ENCODE results near the gene PPAN.

Gene PPAN

GRCh38 chr19:10113964-10114650 lies 7.9 kb downstream of the PPAN start (continued):
- TF ChIP-seq ZNF214 (tag by site-specific recombination; IDR thresholded peaks at IDR 0.05; ENCODE audit: borderline replicate concordance) (no peak), HIC1 (tag by site-specific recombination; IDR thresholded peaks at IDR 0.05) (peak; percentile 60), ZNF837 (tag by site-specific recombination; IDR thresholded peaks at IDR 0.05) (peak; percentile 75; the same call in 1 of the 2 replicates), ZNF26 (tag by site-specific recombination; IDR thresholded peaks at IDR 0.05) (no peak), ZNF426 (tag by site-specific recombination; IDR thresholded peaks at IDR 0.05) (no peak), ZNF610 (tag by site-specific recombination; IDR thresholded peaks at IDR 0.05; ENCODE audit: borderline replicate concordance) (no peak), HOXD13 (CRISPR knock-in tag; IDR thresholded peaks at IDR 0.05; ENCODE audit: borderline replicate concordance) (no peak), ZBTB6 (tag by site-specific recombination; IDR thresholded peaks at IDR 0.05) (peak; percentile 79; the same call in 1 of the 2 replicates), ZNF248 (tag by site-specific recombination; IDR thresholded peaks at IDR 0.05) (no peak), ZNF449 (tag by site-specific recombination; IDR thresholded peaks at IDR 0.05) (peak; percentile 65; the same call in 1 of the 2 replicates), PRDM1 (tag by site-specific recombination; IDR thresholded peaks at IDR 0.05) (no peak), ZNF626 (tag by site-specific recombination; IDR thresholded peaks at IDR 0.05) (no peak), CTCF (tag by site-specific recombination; IDR thresholded peaks at IDR 0.05) (peak; percentile 57), ZNF585B (tag by site-specific recombination; IDR thresholded peaks at IDR 0.05) (no peak), ZNF302 (tag by site-specific recombination; IDR thresholded peaks at IDR 0.05; ENCODE audit: low read depth) (no peak), ZBTB44 (tag by site-specific recombination; IDR thresholded peaks at IDR 0.05) (0 out of 2 replicates have a peak, but pooled peaks have one; percentile 22), KLF8 (tag by site-specific recombination; IDR thresholded peaks at IDR 0.05) (0 out of 2 replicates have a peak, but pooled peaks have one; percentile 3), ZNF776 (tag by site-specific recombination; IDR thresholded peaks at IDR 0.05; ENCODE audit: borderline replicate concordance) (0 out of 2 replicates have a peak, but pooled peaks have one; percentile 27), ZBTB11 (tag by site-specific recombination; conservative IDR thresholded peaks at IDR 0.05; ENCODE audit: low read depth) (no peak), ZSCAN4 (tag by site-specific recombination; IDR thresholded peaks at IDR 0.05) (no peak)
